AG10803 (cell line): ENCODE data around the gene CDH22.

Source experiments
- DNase-seq: peaks from one replicate; pipeline ENCODE4 v3.0.0; 2010; ENCODE audit warnings: low read depth
- H3K4me3 ChIP-seq: 2 replicates; pipeline ENCODE4 v1.5.1; 2011; ENCODE audit warnings: mild to moderate bottlenecking, low read length, control low read depth
- TF ChIP-seq, protein P1 (sequence below): conservative IDR thresholded peaks from 2 replicates; pipeline ENCODE4 v1.5.1; 2011; ENCODE audit warnings: mild to moderate bottlenecking, low read length, control low read depth, inconsistent platforms

The CDH22 gene

DNA sequence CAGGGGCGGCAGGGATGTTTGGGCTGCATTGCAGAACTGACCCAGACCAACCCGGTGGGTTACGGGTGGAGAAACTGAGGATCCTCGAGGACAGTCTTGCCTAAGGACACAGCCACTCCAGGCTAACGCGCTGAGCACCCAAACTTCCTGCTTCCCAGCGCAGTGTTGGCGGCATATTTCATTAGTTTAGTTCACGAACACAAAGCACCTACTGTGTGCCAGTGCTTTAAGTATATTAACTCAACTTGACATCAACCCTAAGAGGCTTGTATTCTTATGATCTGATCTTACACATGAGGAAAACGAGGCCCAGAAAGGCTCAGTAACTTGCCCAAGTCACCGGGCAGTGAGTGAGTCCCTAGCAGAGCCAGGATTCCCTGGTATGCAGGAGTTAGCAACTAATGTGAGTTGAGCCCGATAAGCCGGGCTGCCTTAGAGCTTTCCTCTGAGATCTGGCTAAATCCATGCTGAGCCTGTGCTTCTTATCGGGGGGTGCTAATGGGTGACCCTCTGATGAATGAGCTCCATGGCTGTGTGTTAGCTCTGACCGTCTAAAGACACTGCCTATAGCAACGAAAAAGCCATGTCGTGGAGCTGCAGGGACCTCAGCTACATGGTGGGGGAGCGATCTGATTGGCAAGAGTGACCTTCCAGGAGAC lies 97.5 kb downstream of the CDH22 start:
- H3K4me3 ChIP-seq = no peak overlapping the region
- DNase-seq = no peak
- TF ChIP-seq, protein P1, sequence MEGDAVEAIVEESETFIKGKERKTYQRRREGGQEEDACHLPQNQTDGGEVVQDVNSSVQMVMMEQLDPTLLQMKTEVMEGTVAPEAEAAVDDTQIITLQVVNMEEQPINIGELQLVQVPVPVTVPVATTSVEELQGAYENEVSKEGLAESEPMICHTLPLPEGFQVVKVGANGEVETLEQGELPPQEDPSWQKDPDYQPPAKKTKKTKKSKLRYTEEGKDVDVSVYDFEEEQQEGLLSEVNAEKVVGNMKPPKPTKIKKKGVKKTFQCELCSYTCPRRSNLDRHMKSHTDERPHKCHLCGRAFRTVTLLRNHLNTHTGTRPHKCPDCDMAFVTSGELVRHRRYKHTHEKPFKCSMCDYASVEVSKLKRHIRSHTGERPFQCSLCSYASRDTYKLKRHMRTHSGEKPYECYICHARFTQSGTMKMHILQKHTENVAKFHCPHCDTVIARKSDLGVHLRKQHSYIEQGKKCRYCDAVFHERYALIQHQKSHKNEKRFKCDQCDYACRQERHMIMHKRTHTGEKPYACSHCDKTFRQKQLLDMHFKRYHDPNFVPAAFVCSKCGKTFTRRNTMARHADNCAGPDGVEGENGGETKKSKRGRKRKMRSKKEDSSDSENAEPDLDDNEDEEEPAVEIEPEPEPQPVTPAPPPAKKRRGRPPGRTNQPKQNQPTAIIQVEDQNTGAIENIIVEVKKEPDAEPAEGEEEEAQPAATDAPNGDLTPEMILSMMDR = no peak

DNA sequence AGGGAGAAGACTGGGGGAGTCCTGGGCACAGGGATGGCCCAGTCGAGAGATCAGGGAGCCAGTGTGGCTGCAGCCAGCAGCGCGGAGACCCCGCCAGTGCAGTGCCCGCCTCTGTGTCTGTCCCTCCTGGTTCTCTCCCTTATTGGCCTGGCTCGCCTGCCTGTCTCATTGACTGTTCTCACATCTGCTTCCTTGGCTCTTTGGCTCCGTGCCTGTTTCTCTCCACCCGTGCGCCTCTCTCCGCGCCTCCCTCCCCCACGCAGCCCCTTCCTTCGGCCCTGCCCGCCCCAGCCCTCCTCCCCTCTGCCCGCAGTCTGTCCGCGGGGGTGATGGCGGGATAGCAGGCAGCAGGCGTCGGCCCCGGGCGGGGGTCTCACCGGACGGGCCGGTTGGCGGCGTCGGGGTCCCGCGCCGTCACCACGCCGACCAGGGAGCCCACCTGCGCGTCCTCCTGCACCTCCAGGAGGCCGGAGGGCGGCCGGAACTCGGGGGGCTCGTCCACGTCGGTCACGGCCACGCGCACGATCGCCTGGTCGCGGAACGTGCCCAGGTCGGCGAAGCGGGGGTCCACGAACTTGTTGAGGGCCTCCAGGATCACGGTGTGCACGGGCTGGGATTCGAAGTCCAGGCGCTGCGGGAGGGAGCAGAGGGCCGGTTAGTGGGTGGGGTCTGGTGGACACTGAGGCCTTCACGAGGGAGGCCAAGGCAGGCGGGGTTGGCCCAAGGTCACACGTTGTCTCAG lies 98.2 kb downstream of the CDH22 start:
- TF ChIP-seq, protein P1 = no peak
- DNase-seq = no peak
- no peak overlapping the region for H3K4me3 ChIP-seq

DNA sequence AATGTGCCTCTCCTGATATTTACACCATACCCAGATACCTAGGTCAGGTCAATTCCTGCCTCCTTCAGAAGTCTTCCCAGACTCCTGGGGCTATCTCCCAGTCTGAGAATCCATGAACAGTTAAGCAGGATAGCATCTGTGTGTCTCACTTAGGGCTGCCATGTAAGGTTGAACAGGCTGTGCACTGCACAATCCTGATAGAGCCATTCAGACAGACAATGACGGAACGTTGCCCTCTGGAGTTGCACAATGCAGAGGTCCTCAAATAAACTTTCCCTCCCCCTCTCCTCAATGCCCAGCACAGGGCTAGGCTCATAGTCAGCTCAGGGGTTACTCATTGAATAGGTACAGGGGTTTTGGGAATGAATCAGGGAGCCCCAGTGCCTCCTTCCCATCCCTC lies 100.5 kb downstream of the CDH22 start:
- no peak overlapping the region for H3K4me3 ChIP-seq
- no peak for DNase-seq
- TF ChIP-seq, protein P1 = no peak

DNA sequence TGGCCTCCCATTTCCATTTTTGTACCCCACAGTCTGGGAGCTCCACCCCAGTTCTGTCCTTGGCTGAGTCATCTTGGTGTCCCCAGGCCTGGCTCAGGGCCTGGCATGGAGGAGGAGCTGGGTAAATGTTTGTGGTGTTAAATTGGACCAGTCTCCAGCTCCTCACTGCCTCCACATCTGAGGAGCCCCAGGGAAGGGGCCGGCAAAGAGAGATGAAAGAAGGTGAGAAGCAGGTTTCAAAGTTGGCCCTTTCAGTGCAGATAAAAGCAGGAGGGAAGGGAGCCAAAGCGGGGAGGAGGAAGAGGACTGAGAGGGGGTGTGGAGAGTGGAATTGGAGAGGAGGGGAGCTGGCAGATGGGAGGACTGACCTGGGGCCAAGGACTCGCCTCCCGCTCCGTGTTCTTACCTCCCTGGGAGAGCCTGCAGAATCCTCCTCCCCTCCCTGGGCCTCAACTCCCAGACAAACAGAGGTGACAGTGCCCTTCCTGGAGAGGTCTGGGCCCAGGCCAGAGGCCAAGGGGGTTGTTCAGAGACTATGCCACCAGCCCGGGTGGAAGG lies 101.2 kb downstream of the CDH22 start:
- DNase-seq = no peak
- no peak overlapping the region for H3K4me3 ChIP-seq
- TF ChIP-seq, protein P1 = no peak

DNA sequence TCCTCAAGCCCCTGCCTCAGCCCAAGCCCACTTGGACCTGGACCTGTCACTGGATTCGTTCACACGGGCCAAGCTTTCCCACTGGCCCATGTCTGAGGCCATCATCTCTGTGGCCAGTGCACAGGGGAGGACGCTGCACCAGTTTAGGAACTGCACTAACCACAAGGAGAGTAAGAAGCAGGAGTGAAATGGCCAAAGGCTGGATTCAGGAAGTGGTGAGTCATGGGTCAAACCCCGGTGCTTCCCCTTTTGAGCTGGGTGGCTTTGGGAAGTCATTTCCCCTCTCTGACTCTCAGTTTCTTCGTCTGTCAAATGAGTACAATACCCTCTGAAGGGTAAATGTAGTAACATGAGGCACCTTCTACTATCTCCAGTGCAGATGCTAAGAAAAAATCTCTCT lies 102.3 kb downstream of the CDH22 start:
- peak; percentile 36 for DNase-seq
- TF ChIP-seq, protein P1 = no peak
- no peak overlapping the region for H3K4me3 ChIP-seq

DNA sequence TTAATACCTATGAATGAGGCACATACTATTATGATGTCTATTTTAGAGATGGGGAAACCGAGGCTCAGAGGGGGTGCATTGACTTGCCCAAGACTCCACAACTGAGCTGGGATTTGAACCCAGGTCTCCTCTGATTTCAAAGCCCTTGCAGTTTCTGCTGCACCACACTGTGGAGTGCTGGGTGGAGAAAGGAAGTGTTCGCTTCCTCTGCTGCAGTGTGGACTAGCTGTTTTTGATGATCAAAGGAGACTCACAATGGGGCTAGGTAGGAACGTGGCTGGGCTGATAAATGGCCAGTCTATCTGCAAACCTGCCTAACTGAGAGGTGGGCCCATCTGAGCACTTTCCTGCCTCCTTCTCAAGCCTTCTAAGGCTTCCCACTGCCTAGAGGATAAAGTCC lies 102.9 kb downstream of the CDH22 start:
- no peak for DNase-seq
- no peak overlapping the region for H3K4me3 ChIP-seq
- TF ChIP-seq, protein P1 = no peak
